Skeletal muscle satellite cell (primary cell): Measurements from ENCODE around the gene BCAP31.
"Not testable (repeated sequence)": the region's sequence is repeated elsewhere in the genome, so short reads cannot be mapped to it uniquely, and the experiment has no call there.

Experiments used
- H3K27me3 ChIP-seq: 2 replicates; pipeline ENCODE4 v1.7.0; 2013; ENCODE audit warnings: low read length; ENCODE audit not compliant: control insufficient read depth, insufficient read depth
- H3K36me3 ChIP-seq: 2 replicates; pipeline ENCODE4 v1.7.0; 2013; ENCODE audit warnings: mild to moderate bottlenecking, control low read depth, low read length; ENCODE audit not compliant: insufficient read depth
- H3K4me1 ChIP-seq: 2 replicates; pipeline ENCODE4 v1.7.0; 2013; ENCODE audit warnings: low read length; ENCODE audit not compliant: control insufficient read depth, insufficient read depth
- H3K4me2 ChIP-seq: 2 replicates; pipeline ENCODE4 v1.7.0; 2013; ENCODE audit warnings: mild to moderate bottlenecking, low read length
- H3K4me3 ChIP-seq: 2 replicates; pipeline ENCODE4 v1.7.0; 2013; ENCODE audit warnings: low read length
- H3K9ac ChIP-seq: 2 replicates; pipeline ENCODE4 v1.7.0; 2013; ENCODE audit warnings: mild to moderate bottlenecking, low read depth, low read length, moderate library complexity
- H3K9me3 ChIP-seq: replicated peaks from 2 replicates; pipeline ENCODE4 v1.7.0; 2013; ENCODE audit warnings: mild to moderate bottlenecking, control low read depth, low read length

Gene BCAP31

GRCh38 chrX:153749017-153749416 is 24.8 kb upstream of the BCAP31 start:
- not testable (repeated sequence) for H3K9ac ChIP-seq

GRCh38 chrX:153746991-153747390 is 22.8 kb upstream of the BCAP31 start:
- H3K4me1 ChIP-seq = not testable (repeated sequence)

More at GRCh38 chrX:153749017-153749416, 24.8 kb upstream of the BCAP31 start:
- H3K4me1 ChIP-seq, H3K4me2 ChIP-seq, H3K4me3 ChIP-seq, H3K36me3 ChIP-seq, H3K9me3 ChIP-seq, H3K27me3 ChIP-seq: not testable (repeated sequence)

GRCh38 chrX:153746359-153746758 is 22.2 kb upstream of the BCAP31 start:
- H3K4me2 ChIP-seq = no peak overlapping the region
- no peak overlapping the region for H3K4me3 ChIP-seq
- peaks cover 2% of the 10 kb centered on the region for H3K4me1 ChIP-seq
- no peaks in the 10 kb centered on the region for H3K36me3 ChIP-seq
- peaks cover 3% of the 10 kb centered on the region for H3K27me3 ChIP-seq
- no peak overlapping the region for H3K9ac ChIP-seq
- no peaks in the 10 kb centered on the region for H3K9me3 ChIP-seq

More at GRCh38 chrX:153746991-153747390, 22.8 kb upstream of the BCAP31 start:
- not testable (repeated sequence) for H3K4me2 ChIP-seq, H3K36me3 ChIP-seq, H3K9me3 ChIP-seq, H3K27me3 ChIP-seq, H3K9ac ChIP-seq, H3K4me3 ChIP-seq

GRCh38 chrX:153745067-153745433 is 20.9 kb upstream of the BCAP31 start:
- H3K36me3 ChIP-seq, H3K4me3 ChIP-seq, H3K4me2 ChIP-seq, H3K9ac ChIP-seq, H3K27me3 ChIP-seq, H3K9me3 ChIP-seq, H3K4me1 ChIP-seq: not testable (repeated sequence)

- Histone ChIP-seq H3K9ac (no peak overlapping the region), H3K4me2 (no peak overlapping the region), H3K27me3 (no peaks in the 10 kb centered on the region), H3K9me3 (no peaks in the 10 kb centered on the region), H3K36me3 (no peaks in the 10 kb centered on the region), H3K4me1 (peaks cover 2% of the 10 kb centered on the region), H3K4me3 (no peak overlapping the region)
These were observed 20.3 kb upstream of the BCAP31 start for GRCh38 chrX:153744210-153745066.

GRCh38 chrX:153743468-153744209 is 19.5 kb upstream of the BCAP31 start:
- H3K4me3 ChIP-seq, H3K4me1 ChIP-seq: not testable (repeated sequence)

GRCh38 chrX:153742796-153743467 is 18.7 kb upstream of the BCAP31 start:
- H3K4me1 ChIP-seq, H3K4me2 ChIP-seq, H3K27me3 ChIP-seq, H3K4me3 ChIP-seq, H3K9me3 ChIP-seq, H3K36me3 ChIP-seq, H3K9ac ChIP-seq: not testable (repeated sequence)

More at GRCh38 chrX:153743468-153744209, 19.5 kb upstream of the BCAP31 start:
- not testable (repeated sequence) for H3K27me3 ChIP-seq, H3K9me3 ChIP-seq, H3K4me2 ChIP-seq, H3K9ac ChIP-seq, H3K36me3 ChIP-seq

- H3K4me2 ChIP-seq, H3K36me3 ChIP-seq, H3K9me3 ChIP-seq, H3K4me1 ChIP-seq, H3K9ac ChIP-seq, H3K27me3 ChIP-seq, H3K4me3 ChIP-seq: not testable (repeated sequence)
These were observed 17.9 kb upstream of the BCAP31 start for GRCh38 chrX:153742111-153742510.

- Histone ChIP-seq H3K36me3 (peaks cover 4% of the 10 kb centered on the region), H3K27me3 (no peaks in the 10 kb centered on the region), H3K9ac (no peak overlapping the region), H3K9me3 (no peaks in the 10 kb centered on the region), H3K4me3 (no peak overlapping the region), H3K4me2 (no peak overlapping the region), H3K4me1 (peaks cover 2% of the 10 kb centered on the region)
These were observed 17.3 kb upstream of the BCAP31 start for GRCh38 chrX:153741446-153741845.

GRCh38 chrX:153740631-153741222 is 16.5 kb upstream of the BCAP31 start:
- Histone ChIP-seq H3K4me3 (no peak overlapping the region), H3K4me1 (peaks cover 2% of the 10 kb centered on the region), H3K27me3 (no peaks in the 10 kb centered on the region), H3K9ac (no peak overlapping the region), H3K36me3 (peaks cover 4% of the 10 kb centered on the region), H3K4me2 (no peak overlapping the region), H3K9me3 (no peaks in the 10 kb centered on the region)

- no peak overlapping the region for H3K4me2 ChIP-seq
- peaks cover 2% of the 10 kb centered on the region for H3K4me1 ChIP-seq
- H3K27me3 ChIP-seq = no peaks in the 10 kb centered on the region
- peaks cover 4% of the 10 kb centered on the region for H3K36me3 ChIP-seq
- H3K9me3 ChIP-seq = no peaks in the 10 kb centered on the region
- H3K4me3 ChIP-seq = no peak overlapping the region
- H3K9ac ChIP-seq = no peak overlapping the region
These were observed 15.7 kb upstream of the BCAP31 start for GRCh38 chrX:153739754-153740486.
